MM.1S (cell line): ENCODE results near the gene ITGA4.

Experiments used
- EZH2phosphoT487 ChIP-seq: fragments of 300-600 bp; sonication (generic); IDR thresholded peaks from 2 replicates; pipeline ENCODE4 v1.6.1; 2018; ENCODE audit warnings: antibody characterized with exemption, low read length
- TF ChIP-seq, protein P1 (sequence below): fragments of 300-600 bp; sonication (generic); IDR thresholded peaks from 2 replicates; pipeline ENCODE4 v1.5.1; 2016; ENCODE audit warnings: antibody characterized with exemption, low read length, mixed read lengths

GRCh38 chr2:181575650-181576025, 118.5 kb downstream of the ITGA4 start:
- TF ChIP-seq, protein P1, sequence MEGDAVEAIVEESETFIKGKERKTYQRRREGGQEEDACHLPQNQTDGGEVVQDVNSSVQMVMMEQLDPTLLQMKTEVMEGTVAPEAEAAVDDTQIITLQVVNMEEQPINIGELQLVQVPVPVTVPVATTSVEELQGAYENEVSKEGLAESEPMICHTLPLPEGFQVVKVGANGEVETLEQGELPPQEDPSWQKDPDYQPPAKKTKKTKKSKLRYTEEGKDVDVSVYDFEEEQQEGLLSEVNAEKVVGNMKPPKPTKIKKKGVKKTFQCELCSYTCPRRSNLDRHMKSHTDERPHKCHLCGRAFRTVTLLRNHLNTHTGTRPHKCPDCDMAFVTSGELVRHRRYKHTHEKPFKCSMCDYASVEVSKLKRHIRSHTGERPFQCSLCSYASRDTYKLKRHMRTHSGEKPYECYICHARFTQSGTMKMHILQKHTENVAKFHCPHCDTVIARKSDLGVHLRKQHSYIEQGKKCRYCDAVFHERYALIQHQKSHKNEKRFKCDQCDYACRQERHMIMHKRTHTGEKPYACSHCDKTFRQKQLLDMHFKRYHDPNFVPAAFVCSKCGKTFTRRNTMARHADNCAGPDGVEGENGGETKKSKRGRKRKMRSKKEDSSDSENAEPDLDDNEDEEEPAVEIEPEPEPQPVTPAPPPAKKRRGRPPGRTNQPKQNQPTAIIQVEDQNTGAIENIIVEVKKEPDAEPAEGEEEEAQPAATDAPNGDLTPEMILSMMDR: no peak
- TF ChIP-seq EZH2phosphoT487: no peak
